Right lung (tissue), 5 donors: Measurements from ENCODE around the gene GSG1L. TPM values are rescaled to one million over a fixed set of nuclear protein-coding genes. Genes with fewer than 3 reads are reported as not detected.

ENCODE experiments used
- DNase-seq, 2 donors: peaks; one replicate each; pipeline ENCODE4 v3.0.0-alpha.2; 2013
- polyA plus RNA-seq, 5 donors: library from polyadenylated mRNA; unstranded; fragments of 120-200 nt; gene quantifications; one replicate each; pipeline versions ENCODE4 v1.2.1 to v1.2.3, GENCODE V29; 2013; ENCODE audit warnings: inconsistent platforms in 1 of 5, low replicate concordance in 1 of 5; ENCODE audit not compliant: insufficient read length in 5 of 5, insufficient read depth in 1 of 5

Gene GSG1L
- polyA plus RNA-seq, 5 donors = 0.88 to 1.5 (median 0.99) TPM

DNA sequence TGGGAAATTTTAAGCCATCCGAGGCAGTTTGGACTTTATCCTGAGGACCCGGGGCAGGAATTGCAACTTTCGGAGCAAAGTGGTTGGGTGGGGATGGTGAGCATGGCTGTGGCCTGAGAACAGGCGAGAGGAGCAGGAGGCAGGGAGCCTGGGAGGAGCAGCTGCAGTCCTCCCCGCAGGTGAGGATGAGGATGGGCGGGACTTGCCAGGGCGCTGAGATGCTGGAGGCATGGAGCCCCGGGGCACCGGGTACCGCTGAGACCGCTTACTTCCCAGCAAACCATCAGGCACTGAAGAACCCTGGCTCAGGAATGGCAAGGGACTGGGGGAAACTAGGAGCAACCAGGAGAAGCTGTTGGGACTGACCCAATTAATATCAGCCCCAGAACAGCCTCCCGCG is 210.8 kb downstream of the GSG1L start:
- no peak for DNase-seq

DNA sequence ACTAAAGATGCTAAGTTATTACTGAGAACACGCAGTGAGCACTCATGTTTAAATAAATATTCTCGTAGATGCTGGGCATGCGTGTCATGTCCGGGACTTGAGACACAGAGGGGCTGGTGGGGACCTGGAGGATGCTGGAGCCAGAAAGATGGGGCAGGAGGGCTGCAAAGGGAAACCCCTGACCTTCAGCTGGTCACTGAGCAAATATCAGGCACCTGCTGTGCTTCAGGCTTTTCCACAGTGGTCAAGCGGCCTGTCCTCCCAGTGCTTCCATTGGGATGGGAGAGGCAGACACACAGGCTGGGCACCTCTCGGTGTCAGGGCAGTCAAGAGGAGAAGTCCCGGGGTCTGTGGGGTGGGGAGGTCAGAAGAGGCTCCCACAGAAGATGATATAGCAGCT is 211.4 kb downstream of the GSG1L start:
- DNase-seq = no peak

DNA sequence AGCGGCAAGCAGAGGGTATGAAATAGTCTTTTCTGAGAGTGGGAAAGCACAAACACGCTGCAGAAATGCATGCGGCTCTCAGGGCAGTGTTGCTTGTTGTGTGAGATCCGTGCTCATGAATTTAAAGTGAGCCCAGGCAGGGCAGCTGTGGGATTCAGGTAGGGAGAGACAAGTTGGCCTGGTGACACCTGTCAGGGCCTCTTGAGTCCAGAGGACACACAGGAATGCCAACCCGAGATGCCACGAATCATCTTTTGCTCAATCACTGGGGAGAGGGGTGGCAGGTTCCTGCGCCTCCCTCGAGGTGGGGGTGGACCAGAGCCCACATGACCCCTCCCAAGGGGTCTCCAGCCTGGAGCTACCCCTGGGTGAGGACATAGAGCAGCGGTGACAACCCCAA is 211.9 kb downstream of the GSG1L start:
- no peak for DNase-seq

DNA sequence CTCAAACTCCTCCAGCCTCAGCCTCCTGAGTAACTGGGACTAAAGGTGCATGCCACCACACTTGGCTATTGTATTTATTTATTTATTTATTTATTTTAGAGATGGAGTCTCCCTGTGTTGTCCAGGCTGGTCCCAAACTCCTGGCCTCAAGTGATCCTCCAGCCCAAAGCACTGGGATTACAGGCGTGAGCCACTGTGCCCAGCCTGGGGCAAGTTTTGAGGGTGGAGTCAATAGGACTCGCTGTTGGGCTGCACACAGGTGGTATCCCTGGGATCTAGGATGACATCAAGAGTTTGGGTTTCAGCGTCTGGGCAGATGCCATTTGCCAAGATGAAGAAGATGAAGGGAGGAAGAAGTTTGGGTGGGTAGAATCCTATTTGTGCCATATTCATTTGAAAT is 213.9 kb downstream of the GSG1L start:
- no peak for DNase-seq

DNA sequence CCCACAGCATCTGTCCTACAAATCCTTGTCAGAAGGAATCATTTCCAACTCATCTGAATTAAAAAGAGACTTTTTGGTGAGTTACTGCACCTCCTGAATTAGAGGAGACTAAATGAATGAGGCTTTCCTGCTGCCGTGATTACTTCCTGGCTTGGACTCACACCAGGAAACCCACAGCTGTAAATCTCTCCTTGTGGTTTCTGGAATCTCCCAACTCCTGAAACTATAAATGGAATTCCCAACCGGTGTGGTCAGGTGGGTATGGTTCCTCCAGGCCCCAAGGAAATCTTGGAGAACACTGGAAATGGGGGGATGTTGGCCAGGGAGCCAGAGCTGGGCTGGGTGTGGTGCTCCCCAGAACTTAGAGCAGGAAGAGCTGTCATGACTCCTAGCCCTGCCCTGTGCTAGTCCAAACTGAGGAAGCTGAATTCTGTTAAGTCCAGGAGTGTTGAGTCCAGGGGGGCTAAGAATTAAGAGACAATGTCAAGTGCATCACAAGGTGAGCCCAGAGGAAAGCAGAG is 216.4 kb downstream of the GSG1L start:
- no peak for DNase-seq

DNA sequence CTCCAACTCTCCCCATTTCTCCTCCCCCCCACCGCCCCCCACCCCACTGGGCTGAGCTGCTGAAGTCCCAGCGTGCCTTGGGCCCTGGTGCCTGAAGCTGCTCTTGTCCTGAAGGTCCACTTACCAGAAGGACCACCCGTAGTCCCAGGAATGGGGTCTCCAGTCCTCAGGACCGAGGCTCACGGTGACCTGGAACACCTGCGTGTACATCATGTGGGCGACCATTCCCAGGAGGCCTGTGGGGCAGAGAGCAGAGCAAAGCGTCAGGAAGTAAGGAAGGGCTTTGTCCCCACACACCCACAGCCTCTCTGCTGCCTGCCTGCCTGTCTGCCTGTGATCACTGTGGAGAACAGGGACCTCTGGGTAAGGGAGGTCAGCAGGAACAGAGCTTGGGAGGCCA is 218.7 kb downstream of the GSG1L start:
- DNase-seq = no peak

DNA sequence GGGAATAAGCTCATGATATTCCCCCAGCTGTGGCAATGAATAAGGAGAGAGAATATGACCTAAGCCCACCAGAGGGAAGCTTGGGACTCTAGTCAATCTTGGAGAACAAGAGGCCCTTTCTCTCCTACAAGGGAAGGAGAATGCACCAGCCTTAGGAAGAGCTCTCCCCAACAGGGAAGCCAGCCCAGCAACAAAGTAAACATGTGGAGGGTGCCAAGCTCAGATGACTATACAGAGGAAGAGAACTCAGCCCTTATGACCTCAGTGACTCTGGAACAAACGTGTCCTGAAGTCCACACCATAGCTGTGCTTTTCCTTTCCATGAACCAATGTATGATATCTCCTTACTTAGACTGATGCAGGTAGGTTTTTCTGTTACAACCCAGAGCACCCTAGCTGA is 219.7 kb downstream of the GSG1L start:
- no peak for DNase-seq

DNA sequence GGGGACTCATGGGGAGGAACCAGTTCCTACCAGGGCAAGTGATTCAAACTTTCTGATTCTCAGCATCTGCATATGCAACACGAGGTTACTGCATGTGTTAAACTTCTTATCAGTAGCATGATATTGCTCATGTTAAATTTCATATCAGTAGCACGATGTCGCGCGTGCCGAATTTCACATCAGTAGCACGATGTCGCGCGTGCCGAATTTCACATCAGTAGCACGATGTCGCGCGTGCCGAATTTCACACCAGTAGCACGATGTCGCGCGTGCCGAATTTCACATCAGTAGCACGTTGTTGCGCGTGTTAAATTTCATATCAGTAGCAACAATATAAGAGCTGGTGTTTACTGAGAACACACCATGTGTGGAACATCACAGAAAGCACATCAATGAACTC is 221.6 kb downstream of the GSG1L start:
- DNase-seq = no peak

DNA sequence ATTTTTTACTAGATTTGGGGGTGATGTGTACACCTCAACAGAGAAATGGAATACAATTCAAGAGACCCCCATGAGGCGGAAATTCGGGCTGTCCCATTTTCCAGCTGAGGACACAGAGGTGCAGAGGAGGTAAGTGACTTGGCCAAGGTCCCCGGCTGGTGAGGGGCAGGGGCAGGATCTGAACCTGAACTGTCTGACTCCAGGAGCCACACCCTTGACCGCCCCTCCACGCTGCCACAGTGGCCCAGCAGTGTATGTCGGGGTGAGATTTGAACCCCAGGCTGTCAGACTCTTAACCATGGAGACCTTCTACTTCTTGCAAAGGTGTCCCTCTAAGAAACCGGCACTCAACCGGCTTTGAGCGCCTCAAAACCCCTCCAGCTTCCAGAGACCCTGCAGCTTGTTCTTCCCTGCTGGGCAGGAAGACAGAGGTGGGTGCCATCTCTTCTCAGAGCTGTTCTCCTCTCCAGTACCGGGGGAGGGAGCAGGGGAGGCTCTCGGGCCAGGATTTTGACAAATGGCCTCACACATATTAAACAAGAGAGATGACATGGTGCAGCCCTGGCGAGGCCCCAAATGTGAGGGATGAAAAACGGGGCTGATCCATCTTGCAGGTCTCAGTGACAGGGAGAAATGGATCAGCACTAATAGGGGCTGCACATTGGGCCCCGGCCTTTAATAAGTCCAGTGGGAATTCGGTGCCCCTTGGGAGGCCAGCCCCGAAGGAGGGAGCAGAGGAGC is 222.3 kb downstream of the GSG1L start:
- DNase-seq = no peak

DNA sequence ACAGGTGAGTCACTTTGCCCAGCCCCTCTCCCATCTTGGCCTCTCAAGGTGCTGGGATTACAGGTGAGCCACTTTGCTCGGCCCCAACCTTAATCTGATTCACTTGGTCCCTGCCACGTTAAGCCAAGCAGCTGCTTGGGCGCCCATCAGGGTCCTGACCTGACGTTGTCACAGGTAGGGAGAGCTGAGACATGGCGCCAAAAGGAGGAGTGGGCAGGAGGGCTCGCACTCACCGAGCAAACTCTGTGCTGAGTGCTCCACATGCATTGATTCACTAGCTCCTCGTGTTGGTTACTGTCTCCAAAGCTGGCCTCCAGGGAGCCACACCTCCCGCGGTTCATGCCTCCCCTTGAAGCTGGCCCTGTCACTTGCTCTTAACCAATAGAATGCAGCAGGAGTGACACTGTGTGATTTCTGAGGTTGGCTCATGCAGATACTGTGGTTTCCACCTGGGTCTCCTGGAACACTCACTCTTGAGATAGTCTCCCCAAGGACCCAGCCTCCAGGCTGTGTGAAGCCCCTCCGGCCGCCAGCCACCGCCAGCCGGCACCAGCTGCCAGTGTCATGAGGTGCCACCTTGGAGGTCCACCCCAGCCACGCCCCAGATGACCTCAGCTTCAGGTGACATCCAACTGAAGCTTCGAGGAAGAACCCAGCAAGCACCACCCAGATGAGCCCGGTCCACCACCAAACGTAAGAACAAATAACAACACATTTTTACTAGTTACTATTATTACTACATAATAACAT is 223.0 kb downstream of the GSG1L start:
- DNase-seq = no peak

DNA sequence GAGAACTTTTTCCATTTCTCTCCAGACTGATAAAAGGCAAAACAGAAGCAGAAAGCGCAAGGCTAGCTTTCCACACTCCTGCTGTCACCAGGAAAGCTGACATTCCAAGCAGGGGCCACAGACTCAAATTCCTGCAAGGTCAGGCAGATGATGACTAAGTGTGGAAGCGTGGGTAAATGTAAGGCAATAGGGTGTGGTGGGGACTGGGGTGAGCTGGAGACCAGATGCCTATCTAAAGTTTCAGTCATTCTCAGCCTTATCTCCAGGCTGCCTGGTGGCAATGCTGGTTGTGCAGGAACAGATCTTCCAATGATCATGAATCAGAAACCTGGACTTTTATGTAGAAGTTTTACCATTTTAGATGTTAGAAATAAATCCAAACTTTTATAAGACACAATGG is 224.1 kb downstream of the GSG1L start:
- DNase-seq = no peak

DNA sequence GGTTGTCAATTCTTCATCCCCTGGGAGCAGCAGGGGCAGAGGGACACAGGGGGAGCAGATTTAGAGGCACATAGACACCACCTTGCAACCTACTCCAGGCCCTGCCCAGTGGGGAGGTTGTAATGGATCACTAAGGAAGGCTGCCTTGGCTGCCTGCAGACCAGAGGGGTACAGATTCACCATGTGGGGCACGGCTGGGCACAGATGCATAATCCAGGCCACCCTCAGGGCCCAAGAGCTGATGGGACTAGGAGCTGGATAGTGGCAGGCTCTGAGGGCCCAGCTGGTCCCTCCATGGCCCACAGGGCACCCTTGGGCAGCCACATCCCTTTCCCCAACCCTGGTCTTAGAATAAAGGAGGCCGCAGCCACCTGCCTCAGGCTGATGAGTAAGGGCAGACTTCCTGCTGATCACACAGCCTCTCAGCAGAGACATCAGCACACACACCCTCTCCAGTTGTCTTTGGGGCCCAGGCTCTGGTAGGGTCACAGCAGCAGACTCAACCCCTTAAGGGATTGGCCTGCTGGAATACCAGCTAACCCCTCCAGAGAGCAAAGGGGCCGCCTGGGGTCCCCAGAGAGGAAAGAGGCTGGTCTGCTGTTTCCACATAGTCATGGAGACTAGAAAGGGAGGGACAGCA is 224.9 kb downstream of the GSG1L start:
- DNase-seq = no peak

DNA sequence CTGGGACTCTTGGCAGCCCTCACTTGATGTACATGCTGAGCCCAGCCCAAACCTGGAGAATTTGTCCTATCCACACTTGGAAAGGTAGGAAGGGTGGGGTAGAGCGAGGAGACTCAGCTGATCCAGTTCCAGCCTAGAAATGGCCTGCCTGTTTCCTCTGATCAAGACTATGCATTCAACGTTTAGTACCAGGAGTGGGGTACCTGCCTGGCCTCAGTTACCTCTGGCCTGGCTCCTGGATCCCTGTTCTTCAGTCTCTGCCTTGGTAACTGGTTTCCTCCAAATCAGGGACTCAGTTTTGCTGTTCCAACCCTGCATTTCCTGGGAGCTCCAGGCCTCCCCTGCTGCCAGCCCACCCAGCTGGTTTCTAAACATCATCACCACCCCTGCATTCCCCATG is 233.5 kb downstream of the GSG1L start:
- DNase-seq = no peak

DNA sequence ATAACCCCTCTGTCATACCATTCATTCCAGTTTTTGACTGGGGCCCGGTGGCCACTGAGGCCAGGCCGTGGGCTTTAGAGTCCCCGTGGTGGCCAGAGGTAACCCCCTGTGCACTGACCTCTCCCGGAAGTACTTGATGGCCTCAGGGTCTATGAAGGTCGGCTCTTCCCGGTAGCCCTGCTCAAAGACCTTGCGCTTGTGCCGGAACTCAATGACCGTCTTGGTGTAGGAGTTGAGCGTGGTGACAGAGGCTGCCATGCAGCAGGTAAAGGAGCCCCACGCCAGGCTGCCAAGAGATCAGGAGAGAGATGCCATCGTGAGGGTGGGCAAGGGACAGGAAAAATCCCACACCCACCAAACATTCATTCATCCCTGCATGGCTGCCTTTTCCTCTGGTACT is 234.8 kb downstream of the GSG1L start:
- no peak for DNase-seq

DNA sequence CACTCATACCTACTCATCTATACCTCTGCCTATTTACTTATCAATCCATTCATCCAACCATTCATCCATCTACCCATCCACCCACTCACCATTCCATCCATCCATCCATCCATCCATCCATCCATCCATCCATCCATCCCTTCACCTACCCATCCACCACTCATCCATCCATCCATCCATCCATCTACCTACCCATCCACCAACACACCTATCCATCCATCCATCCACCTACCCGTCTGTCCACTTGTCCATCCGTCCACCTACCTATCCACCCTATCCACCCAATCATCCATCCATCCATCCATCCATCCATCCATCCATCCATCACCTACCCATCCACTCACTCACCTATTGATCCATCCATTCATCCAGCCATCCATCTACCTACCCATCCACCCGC is 235.7 kb downstream of the GSG1L start:
- DNase-seq = no peak

DNA sequence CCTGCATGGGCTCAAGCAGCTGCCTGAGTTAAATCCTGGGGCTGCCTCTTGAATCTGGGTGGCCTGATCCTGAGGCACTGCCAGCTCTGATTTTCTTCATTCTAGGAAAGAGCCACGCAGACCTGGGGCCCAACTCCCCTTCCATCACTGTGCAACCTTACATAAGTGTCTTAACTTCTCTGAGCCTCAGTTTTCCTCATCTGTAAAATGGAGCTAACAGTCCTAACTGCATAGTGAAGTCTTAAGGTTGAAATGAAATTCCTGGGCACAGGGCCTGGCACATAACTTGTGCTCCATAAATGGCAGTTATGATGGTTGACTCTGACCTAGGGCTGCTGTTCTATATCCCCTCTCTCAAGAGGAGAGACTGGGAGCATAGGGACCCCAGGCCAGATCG is 236.6 kb downstream of the GSG1L start:
- DNase-seq = no peak

DNA sequence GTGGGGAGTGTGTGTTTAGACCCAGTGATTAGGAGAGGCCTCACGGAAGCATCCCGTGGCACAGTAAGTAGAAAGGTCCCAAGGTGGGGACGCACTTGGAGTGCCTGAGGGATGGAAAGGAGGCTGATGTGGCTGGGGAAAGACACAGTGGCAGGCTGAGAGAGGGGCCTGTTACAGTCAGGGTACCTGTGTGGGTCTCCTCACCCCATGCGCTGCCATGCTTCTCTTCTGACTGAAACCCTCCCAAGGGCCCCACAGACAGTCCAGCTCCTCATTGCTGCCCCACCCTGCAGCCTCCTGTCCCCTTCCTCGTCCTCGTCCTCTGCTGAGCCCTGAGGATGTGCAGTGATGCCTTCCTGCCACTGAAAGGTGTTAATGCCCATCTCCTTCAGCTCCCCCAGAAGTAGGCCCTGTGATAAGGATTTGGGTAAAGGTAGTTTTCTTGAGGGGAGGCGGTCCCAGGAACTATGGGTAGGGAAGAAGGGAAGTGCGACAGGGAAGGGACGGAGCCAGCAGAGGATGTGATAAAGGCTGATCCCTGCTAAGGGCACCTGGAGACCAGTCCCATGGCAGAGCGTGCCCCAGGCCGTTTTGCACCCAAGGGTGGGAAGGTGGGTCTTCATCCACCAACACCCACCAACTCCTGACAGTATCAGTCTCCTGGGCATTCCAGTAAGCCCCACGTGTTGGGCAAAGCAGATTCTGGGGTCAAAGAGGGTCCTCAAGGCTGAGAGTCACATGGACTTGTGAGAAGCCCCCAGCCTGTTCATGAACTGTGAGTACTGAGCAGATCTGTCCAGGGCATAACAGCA is 237.2 kb downstream of the GSG1L start:
- no peak for DNase-seq

DNA sequence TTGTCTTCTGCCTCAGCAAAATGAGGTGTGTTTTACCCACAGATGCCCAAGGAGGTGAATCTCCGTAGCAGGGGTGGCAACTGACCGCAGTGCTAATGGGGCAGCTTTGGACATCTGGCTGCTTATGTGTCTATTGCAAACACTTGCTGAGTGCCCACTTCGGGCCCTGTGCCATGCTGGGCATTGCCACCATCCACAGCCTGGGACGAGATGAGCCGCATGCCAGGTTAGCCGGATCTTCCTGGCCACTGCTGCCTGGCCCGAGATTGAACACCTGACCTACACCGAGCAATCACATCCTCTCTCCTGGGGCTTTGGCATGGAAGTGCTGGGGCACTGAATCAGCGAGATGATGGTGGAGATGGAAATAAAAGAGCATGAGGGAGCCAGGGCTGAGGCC is 238.7 kb downstream of the GSG1L start:
- no peak for DNase-seq

DNA sequence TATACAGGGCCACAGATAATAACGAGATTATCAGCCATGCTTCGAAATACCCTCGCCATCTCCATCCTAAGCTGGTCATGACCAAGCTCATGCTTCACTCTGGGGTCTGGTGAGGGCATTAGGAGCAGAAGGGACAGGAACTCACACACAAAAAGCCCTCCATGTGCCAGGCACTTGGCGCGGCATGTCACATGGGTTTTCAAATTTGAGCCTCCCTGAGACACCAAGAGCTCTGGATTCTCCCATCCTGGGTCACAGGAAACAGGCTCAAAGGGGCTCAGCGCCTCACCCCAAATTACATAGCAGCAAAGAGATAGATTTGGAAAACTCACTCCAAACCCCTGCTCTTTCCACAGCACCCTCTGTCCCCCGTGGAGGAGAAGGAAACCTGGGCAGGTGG is 239.5 kb downstream of the GSG1L start:
- DNase-seq = no peak

DNA sequence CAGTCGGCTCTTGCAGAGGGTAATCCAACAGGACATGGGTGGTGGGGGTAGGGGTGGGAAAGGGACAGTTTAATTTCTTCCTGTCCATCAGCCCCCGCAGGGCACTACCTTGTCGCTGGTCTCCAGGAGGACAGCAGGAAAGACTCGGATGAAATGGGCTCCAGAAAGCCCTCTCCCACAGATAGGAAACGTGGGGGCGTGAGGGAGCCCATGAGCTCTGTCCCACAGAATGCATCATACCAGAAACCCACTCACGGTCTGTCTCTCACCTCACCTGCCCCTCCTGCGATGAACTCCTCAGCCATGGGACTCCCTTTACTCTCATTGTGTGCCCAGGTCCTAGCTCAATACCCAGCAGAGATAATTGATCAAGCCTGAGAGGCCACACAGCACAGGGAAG is 240.1 kb downstream of the GSG1L start:
- no peak for DNase-seq

DNA sequence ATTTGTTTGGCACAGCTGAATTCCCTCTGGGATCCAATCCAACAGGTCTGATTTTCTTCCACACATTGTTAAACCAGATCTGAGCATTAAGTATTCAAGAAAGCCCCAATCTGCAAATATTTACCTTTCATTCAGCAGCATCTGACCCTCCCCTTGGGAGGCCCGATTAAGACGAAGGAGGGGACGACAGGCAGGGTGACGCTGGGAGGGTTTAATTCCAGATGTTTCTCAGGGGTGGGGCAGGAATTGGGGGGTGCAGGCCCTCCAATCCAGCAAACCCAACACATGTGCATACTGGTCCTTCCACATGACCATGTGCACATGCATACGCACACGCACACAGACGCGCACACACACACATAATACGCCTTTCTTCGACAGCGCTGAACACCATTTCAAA is 240.5 kb downstream of the GSG1L start:
- peak; percentile 14 to 17 for DNase-seq

DNA sequence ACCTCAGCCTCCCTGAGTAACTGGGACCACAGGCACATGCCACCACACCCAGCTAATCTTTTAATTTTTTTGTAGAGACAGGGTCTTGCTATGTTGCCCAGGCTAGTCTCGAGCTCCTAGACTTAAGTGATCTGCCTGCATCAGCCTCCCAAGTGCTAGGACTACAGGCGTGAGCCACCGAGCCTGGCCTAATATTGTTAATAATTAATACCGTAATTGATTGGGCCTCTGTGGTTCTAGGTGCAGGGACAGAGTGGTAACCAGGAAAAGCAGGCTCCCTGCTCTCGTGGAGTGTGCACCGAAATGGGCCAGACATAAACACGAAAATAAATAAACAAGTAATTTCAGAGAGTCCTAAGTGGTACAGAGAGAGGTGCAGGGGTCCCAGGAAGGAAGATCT is 241.0 kb downstream of the GSG1L start:
- DNase-seq = no peak
